Measurements from ENCODE around the gene ADH4. TPM values are rescaled to one million over a fixed set of nuclear protein-coding genes. Genes with fewer than 3 reads are reported as not detected.
"Not testable (repeated sequence)": the region's sequence is repeated elsewhere in the genome, so short reads cannot be mapped to it uniquely, and the experiment has no call there.

The ADH4 gene
- total and polyA plus RNA-seq, 3 donors from 2014 or later = 0.86 TPM; not detected in 2

GRCh38 chr4:99099311-99099710 is 44.8 kb downstream of the ADH4 start:
- Histone ChIP-seq H3K27ac (no peak overlapping the region), H3K36me3 (ENCODE audit: low read depth, missing control alignments) (no peaks in the 10 kb centered on the region), H3K4me1 (no peaks in the 10 kb centered on the region), H3K27me3 (no peaks in the 10 kb centered on the region), H3K4me3 (no peak overlapping the region), H3K9me3 (no peaks in the 10 kb centered on the region)
- DNase-seq = no peak
- intact Hi-C loops (cut with DNase I; ENCODE audit: low total_unique reads) = no loop called here
- WGBS, 2 donors = 88 to 99% methylated on average over 11 to 12 of the region's 12 CpGs
- TF ChIP-seq CTCF (IDR thresholded peaks at IDR 0.05) (no peak), POLR2A (IDR thresholded peaks at IDR 0.05) (no peak)

- DNase-seq; H3K36me3 ChIP-seq (ENCODE audit: low read depth, missing control alignments); intact Hi-C loops (cut with DNase I; ENCODE audit: low total_unique reads); H3K27ac ChIP-seq; H3K4me3 ChIP-seq; H3K9me3 ChIP-seq; H3K27me3 ChIP-seq: not testable (repeated sequence)
- WGBS, 2 donors = 63 to 82% methylated on average over 2 of the region's 2 CpGs
- H3K4me1 ChIP-seq = peaks cover 12% of the 10 kb centered on the region
These were observed 52.3 kb downstream of the ADH4 start for GRCh38 chr4:99091841-99092240.

- Histone ChIP-seq H3K27ac (peak overlapping the region in 1 of 2 donors; percentile 64), H3K4me1 (peaks cover 12% of the 10 kb centered on the region)
These were observed 52.9 kb downstream of the ADH4 start for GRCh38 chr4:99091216-99091575.

GRCh38 chr4:99090481-99091215 is 53.4 kb downstream of the ADH4 start:
- 52 to 61% methylated on average over 2 of the region's 2 CpGs for WGBS, 2 donors
- peaks cover 12% of the 10 kb centered on the region for H3K4me1 ChIP-seq
- intact Hi-C loops (cut with DNase I; ENCODE audit: low total_unique reads) = no loop called here
- H3K36me3 ChIP-seq (ENCODE audit: low read depth, missing control alignments) = no peaks in the 10 kb centered on the region
- no peak overlapping the region for H3K4me3 ChIP-seq
- no peaks in the 10 kb centered on the region for H3K27me3 ChIP-seq
- TF ChIP-seq POLR2A (IDR thresholded peaks at IDR 0.05) (no peak), CTCF (IDR thresholded peaks at IDR 0.05) (no peak)
- DNase-seq = no peak
- peak overlapping the region in 1 of 2 donors; percentile 64 for H3K27ac ChIP-seq
- H3K9me3 ChIP-seq = no peaks in the 10 kb centered on the region

More at GRCh38 chr4:99091216-99091575, 52.9 kb downstream of the ADH4 start:
- Histone ChIP-seq H3K4me3 (no peak overlapping the region), H3K36me3 (ENCODE audit: low read depth, missing control alignments) (no peaks in the 10 kb centered on the region), H3K27me3 (no peaks in the 10 kb centered on the region), H3K9me3 (no peaks in the 10 kb centered on the region)
- DNase-seq = no peak
- WGBS, 2 donors = 25 to 32% methylated on average over 2 of the region's 2 CpGs
- intact Hi-C loops (cut with DNase I; ENCODE audit: low total_unique reads) = no loop called here
- TF ChIP-seq POLR2A (IDR thresholded peaks at IDR 0.05) = no peak
- no peak for TF ChIP-seq CTCF (IDR thresholded peaks at IDR 0.05)

GRCh38 chr4:99088481-99089365 is 55.4 kb downstream of the ADH4 start, which contains the start of gene ADH5:
Gene ADH5, minus strand, starts transcription at chr4:99088788. Its CDS starts 88 bp downstream, at chr4:99088700.
- Histone ChIP-seq H3K36me3 (ENCODE audit: low read depth, missing control alignments) (no peaks in the 10 kb centered on the region), H3K27me3 (no peaks in the 10 kb centered on the region), H3K4me1 (peaks cover 12% of the 10 kb centered on the region), H3K9me3 (no peaks in the 10 kb centered on the region), H3K27ac (peak within 1 kb of the TSS; percentile 92 to 93), H3K4me3 (peak within 1 kb of the TSS; percentile 76 to 93)
- TF ChIP-seq CTCF (IDR thresholded peaks at IDR 0.05) (no peak), POLR2A (IDR thresholded peaks at IDR 0.05) (peak; percentile 41)
- DNase-seq = peak; percentile 96
- 0 to 1% methylated on average over 31 to 43 of the region's 53 CpGs for WGBS, 2 donors
- intact Hi-C loops (cut with DNase I; ENCODE audit: low total_unique reads) = no loop called here

All from testis (tissue), 3 donors.